CD14-positive monocyte (primary cell): ENCODE measurements around the gene EGFL8. TPM values are rescaled to one million over a fixed set of nuclear protein-coding genes. Genes with fewer than 3 reads are reported as not detected.
"Not testable (repeated sequence)": the region's sequence is repeated elsewhere in the genome, so short reads cannot be mapped to it uniquely, and the experiment has no call there.

Experiments
- DNase-seq, 3 donors: peaks; one replicate each; pipeline ENCODE4 v3.0.0-alpha.2; 2011 to 2022
- H2AFZ ChIP-seq: 2 replicates; pipeline ENCODE4 v1.6.0; 2012; ENCODE audit warnings: mild to moderate bottlenecking, low read depth, low read length, inconsistent platforms; ENCODE audit not compliant: insufficient read depth, poor library complexity, severe bottlenecking
- H3K27ac ChIP-seq, 2 donors: 1 replicate in 1 of 2; 2 replicates in 1 of 2; pipeline ENCODE4 v1.5.1; 2012 to 2013; ENCODE audit warnings: low read length in 2 of 2, control low read depth in 1 of 2, inconsistent platforms in 1 of 2, low read depth in 1 of 2, mild to moderate bottlenecking in 1 of 2
- H3K27me3 ChIP-seq, 2 donors: one replicate each; pipeline versions ENCODE4 v1.6.0 to v1.6.1; 2011 to 2013; ENCODE audit warnings: low read length in 2 of 2; ENCODE audit not compliant: control insufficient read depth in 2 of 2, insufficient read depth in 2 of 2
- H3K36me3 ChIP-seq, 2 donors: replicated peaks in 1 of 2; 1 replicate in 1 of 2; 2 replicates in 1 of 2; pipeline versions ENCODE4 v1.5.1 to v1.6.1; 2012 to 2013; ENCODE audit warnings: low read length in 2 of 2, control low read depth in 1 of 2, inconsistent platforms in 1 of 2, mild to moderate bottlenecking in 1 of 2; ENCODE audit not compliant: insufficient read depth in 2 of 2, control insufficient read depth in 1 of 2
- H3K4me1 ChIP-seq, 2 donors: 1 replicate in 1 of 2; 2 replicates in 1 of 2; pipeline versions ENCODE4 v1.5.1 to v1.6.1; 2012 to 2013; ENCODE audit warnings: low read length in 2 of 2, control low read depth in 1 of 2, inconsistent platforms in 1 of 2, mild to moderate bottlenecking in 1 of 2, moderate library complexity in 1 of 2; ENCODE audit not compliant: insufficient read depth in 2 of 2, control insufficient read depth in 1 of 2
- H3K4me2 ChIP-seq: replicated peaks from 2 replicates; pipeline ENCODE3; 2012; ENCODE audit warnings: low read length, moderate library complexity, mild to moderate bottlenecking; ENCODE audit not compliant: poor library complexity, severe bottlenecking; ENCODE audit errors: extremely low read depth
- H3K4me3 ChIP-seq, 3 experiments: fragments of 200-600 bp in 1 of 3; sonication (generic) in 1 of 3; replicated peaks in 1 of 3; 1 replicate in 2 of 3; 2 replicates in 1 of 3; pipeline ENCODE4 v1.5.1; 2011 to 2013; ENCODE audit warnings: low read length in 3 of 3, mild to moderate bottlenecking in 3 of 3, control low read depth in 2 of 3, low read depth in 2 of 3, inconsistent platforms in 1 of 3, moderate library complexity in 1 of 3
- H3K79me2 ChIP-seq: 2 replicates; pipeline ENCODE4 v1.6.0; 2012; ENCODE audit warnings: mild to moderate bottlenecking, control low read depth, inconsistent platforms, low read length, moderate library complexity; ENCODE audit not compliant: insufficient read depth
- H3K9ac ChIP-seq: 2 replicates; pipeline ENCODE4 v1.6.0; 2017; ENCODE audit warnings: low read length, mild to moderate bottlenecking; ENCODE audit not compliant: insufficient read depth, poor library complexity, severe bottlenecking
- H3K9me3 ChIP-seq, 2 donors: replicated peaks in 1 of 2; 1 replicate in 1 of 2; 2 replicates in 1 of 2; pipeline versions ENCODE4 v1.5.1 to v1.6.1; 2012 to 2013; ENCODE audit warnings: low read length in 2 of 2, control low read depth in 1 of 2; ENCODE audit not compliant: control insufficient read depth in 1 of 2, insufficient read depth in 1 of 2
- H4K20me1 ChIP-seq: 2 replicates; pipeline ENCODE4 v1.6.0; 2012; ENCODE audit warnings: mild to moderate bottlenecking, low read length, control low read depth, moderate library complexity; ENCODE audit not compliant: insufficient read depth
- H3K27ac Mint-ChIP-seq, 7 donors: one replicate each; pipeline ENCODE4 v1.8.0; 2020; ENCODE audit warnings: mild to moderate bottlenecking in 7 of 7, mixed read lengths in 7 of 7, moderate library complexity in 6 of 7, inconsistent platforms in 2 of 7
- H3K27me3 Mint-ChIP-seq, 3 donors: one replicate each; pipeline ENCODE4 v1.8.0; 2021 to 2022; ENCODE audit warnings: low read depth in 3 of 3, mild to moderate bottlenecking in 3 of 3, mixed read lengths in 3 of 3, moderate library complexity in 3 of 3, inconsistent platforms in 1 of 3
- H3K36me3 Mint-ChIP-seq, 2 donors: one replicate each; pipeline ENCODE4 v1.8.0; 2020; ENCODE audit warnings: mixed read lengths in 2 of 2, inconsistent platforms in 1 of 2, mild to moderate bottlenecking in 1 of 2
- H3K4me1 Mint-ChIP-seq: one replicate; pipeline ENCODE4 v1.8.0; 2020; ENCODE audit warnings: mild to moderate bottlenecking, mixed read lengths
- H3K4me3 Mint-ChIP-seq, 2 donors: one replicate each; pipeline ENCODE4 v1.8.0; 2020; ENCODE audit warnings: mild to moderate bottlenecking in 2 of 2, mixed read lengths in 2 of 2, moderate library complexity in 1 of 2
- H3K9me3 Mint-ChIP-seq, 7 donors: one replicate each; pipeline ENCODE4 v1.8.0; 2020 to 2022; ENCODE audit warnings: mixed read lengths in 7 of 7, mild to moderate bottlenecking in 6 of 7, moderate library complexity in 6 of 7, inconsistent platforms in 2 of 7
- CTCF ChIP-seq: fragments of 200-600 bp; IDR thresholded peaks from one replicate; pipeline ENCODE4 v1.8.0; 2022; ENCODE audit warnings: antibody characterized with exemption, mild to moderate bottlenecking
- WGBS: methylation state at CpG from one replicate; pipeline ENCODE4 v1.1.5; 2013; ENCODE audit warnings: missing lambda C conversion rate; ENCODE audit not compliant: insufficient coverage; 5-methylcytosine and 5-hydroxymethylcytosine counted together
- intact Hi-C, 2 donors: fragments of 100-400 bp; cut with micrococcal nuclease; formaldehyde crosslinking; loops; one replicate each; pipeline versions ENCODE4 v1.15.0 to v1.15.1; 2023
- polyA plus RNA-seq, 3 donors: library from polyadenylated mRNA; depleted of rRNA in 1 of 3; unstranded in 2 of 3; stranded (reverse) in 1 of 3; fragments of 300-500 nt in 2 of 3; fragments of >200 nt in 1 of 3; fragmentation: Illumina TruSeq in 2 of 3; gene quantifications; 1 replicate in 2 of 3; 2 replicates in 1 of 3; pipeline ENCODE4 v1.2.3, GENCODE V29; 2012 to 2021

EGFL8 gene
- polyA plus RNA-seq, 3 donors = 0.22 to 1.8 TPM; not detected in 1

- peaks cover 0 to 6% (median 0%) of the 10 kb centered on the region in 7 donors for H3K9me3 Mint-ChIP-seq
- H3K27me3 Mint-ChIP-seq = peaks cover 10 to 14% (median 14%) of the 10 kb centered on the region in 3 donors
- Histone ChIP-seq H3K79me2 (no peaks in the 10 kb centered on the region), H3K27me3 (no peaks in the 10 kb centered on the region), H3K9ac (no peak overlapping the region), H3K9me3 (no peaks in the 10 kb centered on the region), H3K36me3 (no peaks in the 10 kb centered on the region), H3K4me1 (no peaks in the 10 kb centered on the region), H3K27ac (no peak overlapping the region), H4K20me1 (no peaks in the 10 kb centered on the region), H3K4me3 (no peak overlapping the region), H2AFZ (no peak overlapping the region), H3K4me2 (no peak overlapping the region)
- H3K27ac Mint-ChIP-seq = no peak overlapping the region
- peaks cover 2% of the 10 kb centered on the region for H3K4me1 Mint-ChIP-seq
- no CpG with 5 or more reads among the region's 1 CpG for whole genome bisulfite sequencing
- no peak for DNase-seq
- no peaks in the 10 kb centered on the region for H3K36me3 Mint-ChIP-seq
- no peak for TF ChIP-seq CTCF
- no peak overlapping the region for H3K4me3 Mint-ChIP-seq
- intact Hi-C loops = no loop called here
Measured at GRCh38 chr6:32208996-32209395, 44.6 kb downstream of the EGFL8 start.

- Mint-ChIP-seq H3K36me3 (no peaks in the 10 kb centered on the region), H3K9me3 (peaks cover 0 to 4% (median 0%) of the 10 kb centered on the region in 7 donors), H3K4me1 (peaks cover 4% of the 10 kb centered on the region), H3K27ac (no peak overlapping the region), H3K27me3 (peaks cover 10 to 15% (median 10%) of the 10 kb centered on the region in 3 donors), H3K4me3 (no peak overlapping the region)
- Histone ChIP-seq H3K27ac (no peak overlapping the region), H3K9me3 (no peaks in the 10 kb centered on the region), H3K4me3 (no peak overlapping the region), H3K4me1 (no peaks in the 10 kb centered on the region), H3K79me2 (no peaks in the 10 kb centered on the region), H3K4me2 (no peak overlapping the region), H3K9ac (no peak overlapping the region), H2AFZ (no peak overlapping the region), H4K20me1 (no peaks in the 10 kb centered on the region), H3K27me3 (no peaks in the 10 kb centered on the region), H3K36me3 (no peaks in the 10 kb centered on the region)
- no peak for TF ChIP-seq CTCF
- WGBS = 94% methylated on average over 5 of the region's 5 CpGs
- DNase-seq = no peak
- intact Hi-C loops = no loop called here
Measured at GRCh38 chr6:32210191-32210601, 45.8 kb downstream of the EGFL8 start.

- H3K9me3 ChIP-seq, H3K27ac Mint-ChIP-seq, DNase-seq, H3K4me2 ChIP-seq, H2AFZ ChIP-seq, H3K4me3 Mint-ChIP-seq, H3K79me2 ChIP-seq, H3K4me1 Mint-ChIP-seq, H3K27ac ChIP-seq, H3K36me3 ChIP-seq, H3K9me3 Mint-ChIP-seq, H3K4me3 ChIP-seq, H3K36me3 Mint-ChIP-seq, H3K27me3 ChIP-seq, H4K20me1 ChIP-seq, intact Hi-C loops, H3K4me1 ChIP-seq, H3K9ac ChIP-seq: not testable (repeated sequence)
- 78% methylated on average over 1 of the region's 4 CpGs for WGBS
- H3K27me3 Mint-ChIP-seq = peaks cover 9 to 14% (median 9%) of the 10 kb centered on the region in 3 donors
Measured at GRCh38 chr6:32211432-32211831, 47.0 kb downstream of the EGFL8 start.
